GM12874 (cell line): Measurements from ENCODE around the gene CLIP3.

Experiments
- CTCF ChIP-seq: IDR thresholded peaks from 2 replicates; pipeline ENCODE4 v1.5.1; 2011; ENCODE audit warnings: low read depth, mild to moderate bottlenecking, control low read depth, low read length, moderate library complexity; ENCODE audit not compliant: insufficient read depth

CLIP3 gene

GRCh38 chr19:35987571-35987896 lies 45.1 kb downstream of the CLIP3 start:
- TF ChIP-seq CTCF: no peak

DNA sequence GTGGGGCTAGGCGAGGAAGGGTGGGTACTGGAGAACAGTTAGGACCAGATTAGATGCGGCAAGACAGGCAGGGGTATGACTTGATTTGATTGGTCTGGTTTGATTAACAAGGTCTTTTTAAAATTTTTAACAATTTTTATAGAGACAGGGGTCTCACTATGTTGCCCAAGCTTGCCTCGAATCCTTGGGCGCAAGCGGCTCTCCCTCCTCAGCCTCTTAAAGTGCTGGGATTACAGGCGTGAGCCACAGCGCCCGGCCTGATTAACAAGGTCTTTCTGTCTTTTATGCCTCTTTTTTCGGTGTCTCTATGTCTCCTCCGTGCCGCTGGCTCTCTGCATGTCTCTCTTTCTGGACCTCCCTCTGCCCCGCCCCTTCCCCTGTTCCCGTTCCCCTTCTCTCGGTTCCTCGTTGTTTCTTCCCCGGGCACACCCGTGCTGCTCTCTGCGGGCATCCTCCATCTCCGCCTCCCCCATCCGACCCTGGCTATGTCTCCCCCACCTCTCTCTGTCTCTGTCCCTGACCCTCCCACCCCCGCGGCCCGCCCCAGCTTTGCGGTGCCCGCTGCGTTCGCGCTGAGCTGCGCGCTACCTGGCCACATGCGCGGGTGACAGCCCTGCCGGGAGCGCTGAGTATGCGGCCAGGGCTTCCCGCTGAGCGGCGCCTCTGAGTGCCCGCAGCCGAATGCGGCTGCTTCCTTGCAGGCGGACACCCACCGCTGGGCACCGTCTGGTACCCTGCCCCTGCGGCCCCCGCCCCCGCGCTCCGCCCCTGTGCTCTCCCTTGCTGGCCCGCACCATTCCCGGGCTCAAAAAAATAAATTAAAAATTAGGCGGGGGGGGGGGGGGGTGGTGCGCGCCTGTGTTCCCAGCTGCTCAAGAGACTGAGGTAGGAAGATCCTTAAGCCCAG lies 45.8 kb downstream of the CLIP3 start:
- no peak for TF ChIP-seq CTCF

DNA sequence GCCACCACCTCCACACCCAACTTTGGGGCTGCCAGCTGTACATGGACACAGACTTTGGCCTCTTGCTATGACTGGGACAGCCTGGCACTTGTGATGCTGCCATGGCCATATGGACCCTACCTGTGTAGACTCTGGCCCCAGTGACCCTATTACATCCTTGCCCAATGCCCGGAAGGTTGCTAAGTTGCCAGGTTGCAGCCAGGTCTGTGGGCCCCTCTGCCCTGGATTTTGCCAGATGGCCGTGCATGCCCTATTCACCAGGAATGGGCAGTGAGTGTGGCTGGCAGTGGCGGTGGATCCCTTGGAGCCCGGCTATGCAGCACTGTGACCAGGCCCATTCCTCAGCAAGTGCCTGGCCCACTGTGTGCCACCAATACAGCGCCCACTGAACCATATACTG lies 46.6 kb downstream of the CLIP3 start:
- TF ChIP-seq CTCF: no peak

DNA sequence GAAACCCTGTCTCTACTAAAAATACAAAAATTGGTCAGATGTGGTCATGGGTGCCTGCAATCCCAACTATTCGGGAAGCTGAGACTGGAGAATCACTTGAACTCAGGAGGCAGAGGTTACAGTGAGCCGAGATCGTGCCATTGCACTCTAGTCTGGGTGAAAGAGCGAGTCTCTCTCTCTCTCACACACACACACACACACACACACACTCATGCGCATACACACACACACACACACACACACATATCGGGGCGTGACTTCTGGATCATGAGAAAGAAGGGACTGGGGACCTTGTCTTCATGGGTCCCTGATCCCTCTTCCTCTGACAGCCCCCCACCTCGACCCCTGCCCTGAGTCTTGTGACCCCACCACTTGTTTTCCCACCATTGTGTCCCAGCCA lies 49.5 kb downstream of the CLIP3 start:
- TF ChIP-seq CTCF: no peak

GRCh38 chr19:35978832-35979365 lies 53.8 kb downstream of the CLIP3 start:
- TF ChIP-seq CTCF: no peak

DNA sequence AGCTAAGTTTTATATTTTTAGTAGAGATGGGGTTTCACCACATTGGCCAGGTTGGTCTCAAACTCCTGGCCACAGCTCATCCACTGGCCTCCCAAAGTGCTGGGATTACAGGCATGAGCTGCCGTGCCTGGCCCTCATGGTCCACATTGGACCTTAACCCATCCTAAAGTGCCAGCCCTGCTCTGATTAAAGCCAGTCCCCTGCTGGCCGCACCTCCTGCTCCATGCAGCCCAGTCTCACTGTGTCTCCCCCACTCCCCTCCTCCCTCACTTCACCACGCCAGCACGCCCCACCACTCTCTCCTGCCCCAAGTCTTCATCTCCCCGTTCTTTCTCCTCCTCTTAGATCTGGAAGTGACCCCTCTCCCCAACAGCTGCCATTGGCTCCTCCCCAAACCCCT lies 54.4 kb downstream of the CLIP3 start:
- no peak for TF ChIP-seq CTCF

DNA sequence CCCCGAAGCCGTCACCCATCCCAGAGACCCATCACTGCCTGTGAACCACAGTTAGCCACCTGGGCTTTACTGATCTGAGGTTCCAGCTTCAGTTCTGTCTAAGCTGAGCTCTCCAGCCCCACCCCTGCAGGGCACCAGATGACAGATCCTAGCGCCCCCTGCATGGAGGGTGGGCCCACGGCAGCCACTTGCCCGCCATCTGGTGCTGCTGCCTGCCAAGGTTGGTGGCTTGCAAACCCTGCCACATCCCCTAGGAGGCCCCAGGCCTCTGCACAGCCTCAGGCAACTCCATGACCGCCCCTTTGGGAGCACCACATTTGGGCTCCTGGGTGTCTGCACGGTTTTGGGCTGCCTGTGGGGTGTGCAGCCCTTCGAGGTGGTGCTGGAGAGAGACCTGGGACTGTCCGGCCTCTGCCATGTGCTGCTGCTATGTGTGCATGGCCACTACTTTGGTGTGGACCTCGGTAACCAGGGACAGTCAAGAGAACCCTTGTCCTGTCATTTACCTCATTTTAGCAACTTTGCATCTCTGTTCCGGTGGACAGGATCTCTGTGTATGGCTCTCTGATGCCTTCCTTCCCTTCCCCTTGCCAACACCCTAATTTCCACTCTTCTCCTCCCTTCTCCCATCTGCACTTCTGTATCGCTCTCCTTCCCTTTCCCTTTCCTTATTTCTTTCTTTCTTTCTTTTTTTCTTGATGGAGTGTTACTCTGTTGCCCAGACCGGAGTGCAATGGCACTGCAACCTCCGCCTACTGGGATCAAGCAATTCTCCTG lies 55.0 kb downstream of the CLIP3 start:
- TF ChIP-seq CTCF: peak; percentile 57
